K562 (cell line): Measurements from ENCODE around the gene PCDHB3. TPM values are rescaled to one million over a fixed set of nuclear protein-coding genes. Genes with fewer than 3 reads are reported as not detected.
"Not testable (repeated sequence)": the region's sequence is repeated elsewhere in the genome, so short reads cannot be mapped to it uniquely, and the experiment has no call there.

Experiments
- ATAC-seq: fragments of 200-7000 bp; cut with Tn5 transposase; 3 replicates; pipeline ENCODE4 v1.9.1; 2020; ENCODE audit warnings: moderate library complexity
- BruUV-seq: library from RNA; stranded (reverse); fragments of 400-500 nt; replicated peaks from 2 replicates; lab custom pipeline; 2021; lab: Mats Ljungman, UMichigan
- CTCF ChIA-PET: fragments of 300-600 bp; formaldehyde crosslinking; extraction: SDS; loops from one replicate; lab custom pipeline; 2021; ENCODE audit warnings: low intra/inter-chr PET ratio; lab: Yijun Ruan, JAX
- POLR2A ChIA-PET: fragments of 300-600, 350-650 bp; sonication (Branson Sonifier 250); formaldehyde crosslinking; extraction: SDS; loops from one replicate; lab custom pipeline; 2021; ENCODE audit warnings: antibody characterized with exemption, inconsistent platforms; lab: Yijun Ruan, JAX
- DNase-seq, 4 experiments: peaks; one replicate each; pipeline versions ENCODE4 v3.0.0 to v3.0.0-alpha.2; 2011 to 2018; ENCODE audit warnings: low spot score in 3 of 4, mixed read lengths in 3 of 4; ENCODE audit errors: extremely low read depth in 1 of 4
- FAIRE-seq: peaks from 2 replicates; lab custom pipeline; 2011; peaks lifted over from hg19 to GRCh38; lab: Jason Lieb, UNC
- H2AFZ ChIP-seq: 2 replicates; pipeline ENCODE4 v1.6.0; 2011; ENCODE audit warnings: low read depth, low read length, control low read depth, inconsistent platforms
- H3K27ac ChIP-seq: fragments of 200-600 bp; 3 replicates; pipeline ENCODE4 v1.8.0; 2011; ENCODE audit warnings: low read depth, mild to moderate bottlenecking, control low read depth, inconsistent platforms, low read length, moderate library complexity, mixed read lengths; ENCODE audit errors: extremely low read depth
- H3K27me3 ChIP-seq, 2 experiments: fragments of 300-600 bp in 1 of 2; 2 replicates in 1 of 2; 3 replicates in 1 of 2; pipeline versions ENCODE4 v1.6.0 to v1.8.0; 2011; ENCODE audit warnings: inconsistent platforms in 2 of 2, low read length in 2 of 2, mild to moderate bottlenecking in 1 of 2, mixed read lengths in 1 of 2, moderate library complexity in 1 of 2; ENCODE audit not compliant: control insufficient read depth in 2 of 2, insufficient read depth in 2 of 2
- H3K36me3 ChIP-seq: fragments of 300-600 bp; 3 replicates; pipeline ENCODE4 v1.8.0; 2011; ENCODE audit warnings: mild to moderate bottlenecking, low read length, inconsistent platforms; ENCODE audit not compliant: control insufficient read depth, insufficient read depth
- H3K4me1 ChIP-seq, 2 experiments: fragments of 200-600 bp in 1 of 2; replicated peaks in 1 of 2; 2 replicates in 1 of 2; 3 replicates in 1 of 2; pipeline versions ENCODE4 v1.5.1 to v1.8.0; 2011; ENCODE audit warnings: inconsistent platforms in 2 of 2, low read length in 2 of 2, mild to moderate bottlenecking in 1 of 2, mixed read lengths in 1 of 2, moderate library complexity in 1 of 2; ENCODE audit not compliant: control insufficient read depth in 2 of 2, insufficient read depth in 2 of 2
- H3K4me2 ChIP-seq: 2 replicates; pipeline ENCODE4 v1.6.1; 2011; ENCODE audit warnings: low read length, control low read depth, inconsistent platforms, mixed read lengths; ENCODE audit not compliant: insufficient read depth
- H3K4me3 ChIP-seq: fragments of 200-600 bp; sonication (generic), shearing (Covaris generic); 2 replicates; pipeline ENCODE4 v1.5.1; 2016; ENCODE audit warnings: control low read depth, inconsistent platforms
- H3K79me2 ChIP-seq: fragments of 200-600 bp; 3 replicates; pipeline ENCODE4 v1.8.0; 2011; ENCODE audit warnings: low read length, inconsistent platforms; ENCODE audit not compliant: control insufficient read depth, insufficient read depth
- H3K9ac ChIP-seq, 2 experiments: 2 replicates each; pipeline versions ENCODE4 v1.6.0 to v1.6.1; 2011; ENCODE audit warnings: low read depth in 2 of 2, low read length in 2 of 2, control low read depth in 1 of 2, inconsistent platforms in 1 of 2, mild to moderate bottlenecking in 1 of 2, mixed read lengths in 1 of 2; ENCODE audit not compliant: insufficient read depth in 1 of 2
- H3K9me1 ChIP-seq: one replicate; pipeline ENCODE4 v1.6.0; 2011; ENCODE audit warnings: inconsistent platforms, mild to moderate bottlenecking, low read length, moderate library complexity; ENCODE audit not compliant: control insufficient read depth, insufficient read depth
- H3K9me3 ChIP-seq: replicated peaks from 2 replicates; pipeline ENCODE4 v1.5.1; 2011; ENCODE audit warnings: low read depth, low read length, inconsistent platforms; ENCODE audit not compliant: control insufficient read depth, insufficient read depth
- H4K20me1 ChIP-seq: replicated peaks from 2 replicates; pipeline ENCODE4 v1.6.1; 2011; ENCODE audit warnings: low read length, inconsistent platforms, mixed read lengths; ENCODE audit not compliant: control insufficient read depth, insufficient read depth
- BMI1 ChIP-seq: fragments of 150-350 bp; IDR thresholded peaks from 2 replicates; pipeline ENCODE4 v1.6.1; 2014; ENCODE audit warnings: low read length
- CHD1 ChIP-seq: fragments of 200-600 bp; sonication (generic); IDR thresholded peaks from one replicate; pipeline ENCODE4 v1.6.1; 2012; ENCODE audit warnings: mild to moderate bottlenecking, moderate library complexity, low read length, inconsistent platforms
- FOXK2 ChIP-seq, 2 experiments: fragments of 450-650 bp; IDR thresholded peaks in 1 of 2; conservative IDR thresholded peaks in 1 of 2; 2 replicates each; pipeline ENCODE4 v1.6.1; 2016; ENCODE audit warnings: low read depth in 2 of 2, mild to moderate bottlenecking in 1 of 2
- GATAD2B ChIP-seq: fragments of 450-650 bp; IDR thresholded peaks from 2 replicates; pipeline ENCODE4 v1.6.1; 2017; ENCODE audit warnings: mild to moderate bottlenecking, borderline replicate concordance
- HIVEP1 ChIP-seq: fragments of 250-450 bp; sonication (Bioruptor Pico); IDR thresholded peaks from 2 replicates; pipeline ENCODE4 v1.4.0; 2020; ENCODE audit warnings: mild to moderate bottlenecking
- LCOR ChIP-seq: sonication (generic); formaldehyde crosslinking; IDR thresholded peaks from 2 replicates; pipeline ENCODE4 v1.8.0; 2022; ENCODE audit warnings: mild to moderate bottlenecking, missing genetic modification reagents
- MCM3 ChIP-seq: fragments of 450-650 bp; IDR thresholded peaks from 2 replicates; pipeline ENCODE4 v1.6.1; 2016
- PCBP1 ChIP-seq: fragments of 200-400 bp; formaldehyde crosslinking; IDR thresholded peaks from 2 replicates; pipeline ENCODE4 v1.6.1; 2018; ENCODE audit warnings: mild to moderate bottlenecking, low read depth, low read length; ENCODE audit not compliant: poor library complexity, severe bottlenecking
- RNF2 ChIP-seq: sonication (generic); IDR thresholded peaks from 2 replicates; pipeline ENCODE4 v1.6.1; 2016
- TAF15 ChIP-seq: fragments of 200-400 bp; formaldehyde crosslinking; IDR thresholded peaks from 2 replicates; pipeline ENCODE4 v1.6.1; 2017; ENCODE audit warnings: mild to moderate bottlenecking, low read depth, low read length, moderate library complexity
- ZNF24 ChIP-seq: fragments of 450-650 bp; IDR thresholded peaks from 2 replicates; pipeline ENCODE4 v1.6.1; 2016
- ZNF77 ChIP-seq: fragments of 250-450 bp; sonication (Bioruptor Pico); IDR thresholded peaks from 2 replicates; pipeline ENCODE4 v1.5.0; 2020
- WGBS: fragments of 100-300 bp; shearing (Covaris generic); methylation state at CpG from one replicate; pipeline ENCODE4 v1.1.6; 2016; ENCODE audit warnings: low coverage, mixed read lengths; ENCODE audit not compliant: insufficient coverage; ENCODE audit errors: missing lambda C conversion rate; 5-methylcytosine and 5-hydroxymethylcytosine counted together
- in situ Hi-C: fragments of 300-500 bp; cut with MboI; formaldehyde crosslinking; loops from 4 replicates; pipeline ENCODE4 v1.15.0; 2018; ENCODE audit warnings: inconsistent platforms, mixed read lengths
- intact Hi-C: fragments of 100-400 bp; cut with micrococcal nuclease; formaldehyde crosslinking; loops from 2 replicates; pipeline ENCODE4 v1.14.2; 2022
- polyA plus RNA-seq, 8 experiments: library from polyadenylated mRNA; depleted of rRNA in 4 of 8; stranded (reverse) in 5 of 8; unstranded in 3 of 8; fragments of >200 nt; fragmentation: Nextera tagmentation in 2 of 8; fragmentation: Illumina TruSeq in 1 of 8; extraction: Ambion mirVana in 2 of 8; extraction: Trizol in 1 of 8; gene quantifications; 2 replicates each; pipeline versions ENCODE4 v1.2.1 to v1.2.3, GENCODE V29; 2011 to 2014; ENCODE audit warnings: inconsistent platforms in 1 of 8, missing spikeins in 1 of 8
- total RNA-seq, 7 experiments: library from RNA; depleted of rRNA in 6 of 7; stranded (reverse); fragments of >200 nt in 6 of 7; fragmentation: Illumina TruSeq in 2 of 7; extraction: Trizol in 2 of 7; gene quantifications; 2 replicates each; pipeline versions ENCODE4 v1.2.1 to v1.2.3, GENCODE V29; 2011 to 2021; ENCODE audit warnings: low replicate concordance in 1 of 7
- TF ChIP-seq, protein P1 (sequence below): fragments of 150-350 bp; conservative IDR thresholded peaks from 2 replicates; pipeline ENCODE4 v1.6.1; 2014; ENCODE audit warnings: low read length
- TF ChIP-seq, protein P2 (sequence below): sonication (generic); formaldehyde crosslinking; IDR thresholded peaks from 2 replicates; pipeline ENCODE4 v1.8.1; 2023; ENCODE audit warnings: mild to moderate bottlenecking, missing genetic modification reagents, moderate library complexity

The PCDHB3 gene
- total and polyA plus RNA-seq, 9 of the 15 experiments (the other 6 are each of a cell fraction or from before 2014, with no cell fraction given), result not detected

DNA sequence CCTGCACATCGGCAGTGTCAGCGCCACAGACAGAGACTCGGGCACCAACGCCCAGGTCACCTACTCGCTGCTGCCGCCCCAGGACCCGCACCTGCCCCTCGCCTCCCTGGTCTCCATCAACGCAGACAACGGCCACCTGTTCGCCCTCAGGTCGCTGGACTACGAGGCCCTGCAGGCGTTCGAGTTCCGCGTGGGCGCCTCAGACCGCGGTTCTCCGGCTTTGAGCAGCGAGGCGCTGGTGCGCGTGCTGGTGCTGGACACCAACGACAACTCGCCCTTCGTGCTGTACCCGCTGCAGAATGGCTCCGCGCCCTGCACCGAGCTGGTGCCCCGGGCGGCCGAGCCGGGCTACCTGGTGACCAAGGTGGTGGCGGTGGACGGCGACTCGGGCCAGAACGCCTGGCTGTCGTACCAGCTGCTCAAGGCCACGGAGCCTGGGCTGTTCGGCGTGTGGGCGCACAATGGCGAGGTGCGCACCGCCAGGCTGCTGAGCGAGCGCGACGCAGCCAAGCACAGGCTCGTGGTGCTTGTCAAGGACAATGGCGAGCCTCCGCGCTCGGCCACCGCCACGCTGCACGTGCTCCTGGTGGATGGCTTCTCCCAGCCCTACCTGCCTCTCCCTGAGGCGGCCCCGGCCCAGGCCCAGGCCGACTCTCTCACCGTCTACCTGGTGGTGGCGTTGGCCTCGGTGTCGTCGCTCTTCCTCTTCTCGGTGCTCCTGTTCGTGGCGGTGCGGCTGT is 23.3 kb downstream of the PCDHB3 start:
- DNase-seq, H4K20me1 ChIP-seq, H3K27me3 ChIP-seq, H3K9me1 ChIP-seq, H3K9me3 ChIP-seq, H3K4me3 ChIP-seq, ATAC-seq, CTCF ChIA-PET, H3K27ac ChIP-seq, FAIRE-seq, H3K79me2 ChIP-seq, POLR2A ChIA-PET, intact Hi-C loops, in situ Hi-C loops, H3K9ac ChIP-seq, H3K36me3 ChIP-seq, H3K4me1 ChIP-seq, H2AFZ ChIP-seq, BruUV-seq, H3K4me2 ChIP-seq: not testable (repeated sequence)
- WGBS, result 6% methylated on average over 28 of the region's 73 CpGs

DNA sequence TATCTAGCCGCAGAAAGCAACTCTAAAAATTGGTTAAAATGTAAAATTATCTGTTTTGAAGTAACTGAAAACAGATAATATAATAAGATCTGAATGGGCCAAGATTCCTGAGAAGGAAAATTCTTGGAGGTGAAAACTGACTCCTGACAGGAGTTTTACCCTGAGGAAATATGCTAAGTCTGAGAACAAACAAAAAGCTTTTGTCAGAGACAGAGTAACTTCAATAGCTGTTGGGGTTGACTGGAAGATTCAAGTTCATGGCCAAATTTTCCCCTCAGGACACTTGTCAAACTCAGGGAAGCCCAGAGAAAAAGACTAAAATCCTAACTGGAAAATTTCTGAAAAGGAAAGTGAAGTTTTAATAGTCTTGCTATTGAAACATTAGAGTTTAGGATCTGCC is 27.0 kb downstream of the PCDHB3 start:
- no peaks in the 10 kb centered on the region for H3K36me3 ChIP-seq
- H3K27me3 ChIP-seq, result no peaks in the 10 kb centered on the region; a peak in 1 of 5 replicates
- no peak overlapping the region for H2AFZ ChIP-seq
- 0% methylated on average over 1 of the region's 1 CpG for WGBS
- no peaks in the 10 kb centered on the region for H3K9me1 ChIP-seq
- no TSS peak for BruUV-seq
- POLR2A ChIA-PET, result no interaction called here
- H3K9me3 ChIP-seq, result no peaks in the 10 kb centered on the region
- H3K79me2 ChIP-seq, result no peaks in the 10 kb centered on the region
- H3K4me2 ChIP-seq, result no peak overlapping the region
- no peaks in the 10 kb centered on the region for H4K20me1 ChIP-seq
- no peak overlapping the region for H3K9ac ChIP-seq
- FAIRE-seq (no peak), DNase-seq (no peak), ATAC-seq (no peak)
- H3K4me3 ChIP-seq, result no peak overlapping the region
- intact Hi-C loops, result no loop called here
- CTCF ChIA-PET, result no interaction called here
- no peak overlapping the region for H3K27ac ChIP-seq
- H3K4me1 ChIP-seq, result no peaks in the 10 kb centered on the region
- in situ Hi-C loops, result no loop called here
- no peak for TF ChIP-seq ZNF77 (CRISPR knock-in tag)
- TF ChIP-seq TAF15, result no peak
- TF ChIP-seq CHD1, result no peak
- no peak for TF ChIP-seq MCM3
- TF ChIP-seq PCBP1, result no peak
- TF ChIP-seq, protein P1, sequence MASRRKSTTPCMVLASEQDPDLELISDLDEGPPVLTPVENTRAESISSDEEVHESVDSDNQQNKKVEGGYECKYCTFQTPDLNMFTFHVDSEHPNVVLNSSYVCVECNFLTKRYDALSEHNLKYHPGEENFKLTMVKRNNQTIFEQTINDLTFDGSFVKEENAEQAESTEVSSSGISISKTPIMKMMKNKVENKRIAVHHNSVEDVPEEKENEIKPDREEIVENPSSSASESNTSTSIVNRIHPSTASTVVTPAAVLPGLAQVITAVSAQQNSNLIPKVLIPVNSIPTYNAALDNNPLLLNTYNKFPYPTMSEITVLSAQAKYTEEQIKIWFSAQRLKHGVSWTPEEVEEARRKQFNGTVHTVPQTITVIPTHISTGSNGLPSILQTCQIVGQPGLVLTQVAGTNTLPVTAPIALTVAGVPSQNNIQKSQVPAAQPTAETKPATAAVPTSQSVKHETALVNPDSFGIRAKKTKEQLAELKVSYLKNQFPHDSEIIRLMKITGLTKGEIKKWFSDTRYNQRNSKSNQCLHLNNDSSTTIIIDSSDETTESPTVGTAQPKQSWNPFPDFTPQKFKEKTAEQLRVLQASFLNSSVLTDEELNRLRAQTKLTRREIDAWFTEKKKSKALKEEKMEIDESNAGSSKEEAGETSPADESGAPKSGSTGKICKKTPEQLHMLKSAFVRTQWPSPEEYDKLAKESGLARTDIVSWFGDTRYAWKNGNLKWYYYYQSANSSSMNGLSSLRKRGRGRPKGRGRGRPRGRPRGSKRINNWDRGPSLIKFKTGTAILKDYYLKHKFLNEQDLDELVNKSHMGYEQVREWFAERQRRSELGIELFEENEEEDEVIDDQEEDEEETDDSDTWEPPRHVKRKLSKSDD, result no peak
- TF ChIP-seq ZNF24, result no peak
- no peak for TF ChIP-seq LCOR (CRISPR knock-in tag)
- no peak for TF ChIP-seq BMI1
- no peak for TF ChIP-seq RNF2
- no peak for TF ChIP-seq HIVEP1 (CRISPR knock-in tag)
- TF ChIP-seq, protein P2, sequence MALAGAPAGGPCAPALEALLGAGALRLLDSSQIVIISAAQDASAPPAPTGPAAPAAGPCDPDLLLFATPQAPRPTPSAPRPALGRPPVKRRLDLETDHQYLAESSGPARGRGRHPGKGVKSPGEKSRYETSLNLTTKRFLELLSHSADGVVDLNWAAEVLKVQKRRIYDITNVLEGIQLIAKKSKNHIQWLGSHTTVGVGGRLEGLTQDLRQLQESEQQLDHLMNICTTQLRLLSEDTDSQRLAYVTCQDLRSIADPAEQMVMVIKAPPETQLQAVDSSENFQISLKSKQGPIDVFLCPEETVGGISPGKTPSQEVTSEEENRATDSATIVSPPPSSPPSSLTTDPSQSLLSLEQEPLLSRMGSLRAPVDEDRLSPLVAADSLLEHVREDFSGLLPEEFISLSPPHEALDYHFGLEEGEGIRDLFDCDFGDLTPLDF, result no peak
- no peak for TF ChIP-seq GATAD2B
- TF ChIP-seq FOXK2 (conservative IDR thresholded peaks at IDR 0.05 in 1 of 2, IDR thresholded peaks at IDR 0.05 in 1 of 2; ENCODE audit: low read depth in 2 of 2), result no peak
